DND-41 (cell line): ENCODE measurements around the gene CIROP.

ENCODE experiments used
- ATAC-seq: fragments of 200-7000 bp; cut with Tn5 transposase; 3 replicates; pipeline ENCODE4 v1.9.1; 2021; ENCODE audit warnings: low read depth; ENCODE audit not compliant: insufficient read depth
- DNase-seq: peaks from one replicate; pipeline ENCODE4 v3.0.0-alpha.2; 2020
- H2AFZ ChIP-seq: 2 replicates; pipeline ENCODE4 v1.6.0; 2012; ENCODE audit warnings: low read depth, low read length
- H3K27ac ChIP-seq: 2 replicates; pipeline ENCODE4 v1.5.1; 2012; ENCODE audit warnings: low read length, inconsistent platforms
- H3K27me3 ChIP-seq: fragments of 200-600 bp; sonication (generic); 2 replicates; pipeline ENCODE4 v1.6.0; 2012; ENCODE audit warnings: low read length, mild to moderate bottlenecking, inconsistent platforms; ENCODE audit not compliant: insufficient read depth, poor library complexity
- H3K36me3 ChIP-seq: 2 replicates; pipeline ENCODE4 v1.5.1; 2012; ENCODE audit warnings: low read length, inconsistent platforms; ENCODE audit not compliant: insufficient read depth
- H3K4me1 ChIP-seq: 2 replicates; pipeline ENCODE4 v1.5.1; 2012; ENCODE audit warnings: mild to moderate bottlenecking, low read length; ENCODE audit not compliant: insufficient read depth
- H3K4me2 ChIP-seq: 2 replicates; pipeline ENCODE4 v1.6.0; 2012; ENCODE audit warnings: mild to moderate bottlenecking, moderate library complexity, low read length, inconsistent platforms; ENCODE audit not compliant: insufficient read depth
- H3K4me3 ChIP-seq, 2 experiments: fragments of 200-600 bp in 1 of 2; shearing (Covaris generic) in 1 of 2; 2 replicates each; pipeline ENCODE4 v1.5.1; 2012 to 2016; ENCODE audit warnings: inconsistent platforms in 2 of 2, low read length in 2 of 2, mild to moderate bottlenecking in 2 of 2, low read depth in 1 of 2, moderate library complexity in 1 of 2
- H3K79me2 ChIP-seq: 2 replicates; pipeline ENCODE4 v1.6.0; 2012; ENCODE audit warnings: low read length, inconsistent platforms; ENCODE audit not compliant: insufficient read depth
- H3K9ac ChIP-seq: 2 replicates; pipeline ENCODE4 v1.6.0; 2012; ENCODE audit warnings: low read depth, mild to moderate bottlenecking, inconsistent platforms, low read length, moderate library complexity
- H3K9me3 ChIP-seq: 2 replicates; pipeline ENCODE4 v1.5.1; 2012; ENCODE audit warnings: low read length, moderate library complexity, mild to moderate bottlenecking, inconsistent platforms; ENCODE audit not compliant: insufficient read depth, severe bottlenecking
- H4K20me1 ChIP-seq: 2 replicates; pipeline ENCODE4 v1.6.0; 2012; ENCODE audit warnings: low read length; ENCODE audit not compliant: insufficient read depth
- EZH2 ChIP-seq: IDR thresholded peaks from 3 replicates; pipeline ENCODE4 v1.6.1; 2012; ENCODE audit warnings: borderline replicate concordance, low read depth, mild to moderate bottlenecking, moderate library complexity, low read length, inconsistent platforms; ENCODE audit not compliant: severe bottlenecking
- TF ChIP-seq, protein P1 (sequence below): IDR thresholded peaks from 2 replicates; pipeline ENCODE4 v1.5.1; 2012; ENCODE audit warnings: borderline replicate concordance, low read length, moderate library complexity, mild to moderate bottlenecking; ENCODE audit not compliant: poor library complexity, severe bottlenecking; ENCODE audit errors: extremely low read depth

CIROP gene

DNA sequence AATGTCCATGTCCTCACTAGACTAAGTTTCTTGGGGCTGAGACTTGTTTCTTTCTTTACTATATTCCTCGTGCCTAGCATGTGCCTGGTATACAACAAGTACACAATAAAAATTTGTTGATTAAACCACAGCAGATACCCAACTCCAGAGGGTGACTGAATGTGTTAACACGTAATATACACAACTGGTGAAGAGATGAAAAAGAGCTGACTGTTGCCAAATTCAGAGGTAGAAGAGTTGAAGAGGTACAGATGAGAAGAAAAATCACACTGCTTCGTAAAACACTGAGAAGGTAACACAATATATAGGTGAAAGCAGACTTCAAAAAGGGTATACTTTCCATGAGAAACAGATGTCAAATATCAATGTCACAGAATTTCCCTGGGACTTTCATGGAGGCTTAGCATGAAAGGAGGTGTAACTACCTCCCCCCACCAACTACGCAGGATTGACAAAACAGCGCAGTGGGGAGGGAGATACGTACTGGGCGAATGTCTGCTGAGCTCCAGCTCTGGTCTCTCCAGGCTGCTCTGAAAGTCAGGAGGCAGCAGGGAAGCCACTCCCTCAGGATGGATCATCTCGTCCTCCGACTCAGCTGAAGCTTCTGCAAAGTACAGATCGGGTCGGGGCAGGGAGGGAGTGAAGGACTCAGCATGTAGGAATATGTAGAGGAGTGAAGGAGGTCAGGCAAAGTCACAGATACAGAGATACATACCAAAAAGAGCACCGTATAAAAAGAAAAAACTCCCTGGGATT lies 15.1 kb downstream of the CIROP start:
- peaks cover 85% of the 10 kb centered on the region for H3K79me2 ChIP-seq

DNA sequence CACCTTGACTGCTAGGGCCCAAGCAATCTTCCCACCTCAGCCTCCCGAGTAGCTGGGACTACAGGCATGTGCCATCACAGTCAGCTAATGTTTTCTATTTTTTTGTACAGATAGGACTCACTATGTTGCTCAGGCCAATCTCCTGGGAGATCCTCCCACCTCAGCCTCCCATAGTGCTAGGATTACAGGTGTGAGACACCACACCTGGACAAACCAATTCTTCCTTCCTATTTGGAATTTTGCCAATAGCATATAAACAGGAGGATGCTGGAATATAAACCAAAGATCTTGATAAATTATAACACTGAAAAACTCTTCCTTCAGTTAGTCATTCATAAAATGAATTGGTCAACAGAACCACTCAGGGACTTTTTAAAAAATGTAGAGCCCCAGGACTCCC lies 18.2 kb downstream of the CIROP start:
- Histone ChIP-seq H2AFZ (no peak overlapping the region), H3K4me1 (no peaks in the 10 kb centered on the region), H3K79me2 (peaks cover 60% of the 10 kb centered on the region), H3K4me3 (no peak overlapping the region), H3K9me3 (no peaks in the 10 kb centered on the region), H3K27ac (no peak overlapping the region), H3K36me3 (peaks cover 99% of the 10 kb centered on the region), H3K9ac (no peak overlapping the region), H4K20me1 (peaks cover 15% of the 10 kb centered on the region; the same call in 1 of the 2 replicates), H3K4me2 (no peak overlapping the region), H3K27me3 (no peaks in the 10 kb centered on the region)
- no peak for TF ChIP-seq EZH2
- TF ChIP-seq, protein P1, sequence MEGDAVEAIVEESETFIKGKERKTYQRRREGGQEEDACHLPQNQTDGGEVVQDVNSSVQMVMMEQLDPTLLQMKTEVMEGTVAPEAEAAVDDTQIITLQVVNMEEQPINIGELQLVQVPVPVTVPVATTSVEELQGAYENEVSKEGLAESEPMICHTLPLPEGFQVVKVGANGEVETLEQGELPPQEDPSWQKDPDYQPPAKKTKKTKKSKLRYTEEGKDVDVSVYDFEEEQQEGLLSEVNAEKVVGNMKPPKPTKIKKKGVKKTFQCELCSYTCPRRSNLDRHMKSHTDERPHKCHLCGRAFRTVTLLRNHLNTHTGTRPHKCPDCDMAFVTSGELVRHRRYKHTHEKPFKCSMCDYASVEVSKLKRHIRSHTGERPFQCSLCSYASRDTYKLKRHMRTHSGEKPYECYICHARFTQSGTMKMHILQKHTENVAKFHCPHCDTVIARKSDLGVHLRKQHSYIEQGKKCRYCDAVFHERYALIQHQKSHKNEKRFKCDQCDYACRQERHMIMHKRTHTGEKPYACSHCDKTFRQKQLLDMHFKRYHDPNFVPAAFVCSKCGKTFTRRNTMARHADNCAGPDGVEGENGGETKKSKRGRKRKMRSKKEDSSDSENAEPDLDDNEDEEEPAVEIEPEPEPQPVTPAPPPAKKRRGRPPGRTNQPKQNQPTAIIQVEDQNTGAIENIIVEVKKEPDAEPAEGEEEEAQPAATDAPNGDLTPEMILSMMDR: no peak
- ATAC-seq: no peak
- no peak for DNase-seq

More for the DNA sequence above, 15.1 kb downstream of the CIROP start:
- H3K36me3 ChIP-seq: peaks cover 91% of the 10 kb centered on the region
- no peak overlapping the region for H2AFZ ChIP-seq
- H3K9ac ChIP-seq: no peak overlapping the region
- ATAC-seq: no peak
- no peak overlapping the region for H3K4me2 ChIP-seq
- no peak overlapping the region for H3K27ac ChIP-seq
- H3K4me3 ChIP-seq: no peak overlapping the region
- H3K4me1 ChIP-seq: peaks cover 15% of the 10 kb centered on the region
- TF ChIP-seq, protein P1: no peak
- DNase-seq: no peak
- peaks cover 36% of the 10 kb centered on the region for H4K20me1 ChIP-seq
- no peaks in the 10 kb centered on the region for H3K9me3 ChIP-seq
- no peaks in the 10 kb centered on the region for H3K27me3 ChIP-seq

DNA sequence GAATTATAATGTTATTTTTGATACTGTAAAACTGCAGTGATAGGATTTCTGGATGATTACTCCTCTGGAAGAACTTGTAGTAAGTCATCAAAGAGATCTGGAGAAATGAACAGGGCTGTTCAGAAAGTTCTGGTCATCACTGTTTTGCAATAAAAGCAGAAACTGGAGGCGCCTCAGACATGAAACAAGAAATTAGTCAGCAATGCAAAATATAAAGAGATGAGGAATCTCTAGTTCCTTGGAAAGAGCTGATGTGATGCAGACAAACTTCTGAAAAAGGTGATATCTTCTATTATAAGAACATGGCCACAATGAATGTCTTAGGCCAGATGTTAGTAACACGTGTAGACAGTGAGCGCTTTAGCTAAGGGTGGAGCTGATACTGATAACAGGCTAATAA lies 19.3 kb downstream of the CIROP start:
- Histone ChIP-seq H3K79me2 (peaks cover 50% of the 10 kb centered on the region), H2AFZ (no peak overlapping the region), H3K9me3 (no peaks in the 10 kb centered on the region), H3K4me2 (no peak overlapping the region), H3K27ac (no peak overlapping the region), H3K4me1 (no peaks in the 10 kb centered on the region), H3K27me3 (no peaks in the 10 kb centered on the region), H3K36me3 (peaks cover 99% of the 10 kb centered on the region), H3K4me3 (no peak overlapping the region), H3K9ac (no peak overlapping the region), H4K20me1 (peaks cover 17% of the 10 kb centered on the region; the same call in 1 of the 2 replicates)
- ATAC-seq: no peak
- TF ChIP-seq EZH2: no peak
- TF ChIP-seq, protein P1: no peak
- DNase-seq: no peak
